Spleen (tissue), 7 donors: ENCODE measurements around the gene CALML5.

Experiments used
- POLR2A ChIP-seq, 3 donors: fragments of 450-650 bp; IDR thresholded peaks; one replicate each; pipeline ENCODE4 v1.5.1; 2017; ENCODE audit warnings: antibody characterized with exemption in 3 of 3, mild to moderate bottlenecking in 1 of 3
- TF ChIP-seq, protein P1 (sequence below), 11 experiments: fragments of 200-600 bp in 7 of 11; fragments of 450-650 bp in 4 of 11; sonication (generic) in 4 of 11; IDR thresholded peaks in 8 of 11; conservative IDR thresholded peaks in 3 of 11; 1 replicate in 7 of 11; 2 replicates in 4 of 11; pipeline versions ENCODE4 v1.4.0 to v1.8.0; 2016 to 2021; ENCODE audit warnings: antibody characterized with exemption in 11 of 11, inconsistent platforms in 4 of 11, mild to moderate bottlenecking in 1 of 11
- donor health status: DM: no; HTN: no; CAD: no; lungs with moderate emphysema.
- donor health status: DM: no; HTN: no; CAD: no.
- donor health status: DM: no; HTN: no; CAD: no.

DNA sequence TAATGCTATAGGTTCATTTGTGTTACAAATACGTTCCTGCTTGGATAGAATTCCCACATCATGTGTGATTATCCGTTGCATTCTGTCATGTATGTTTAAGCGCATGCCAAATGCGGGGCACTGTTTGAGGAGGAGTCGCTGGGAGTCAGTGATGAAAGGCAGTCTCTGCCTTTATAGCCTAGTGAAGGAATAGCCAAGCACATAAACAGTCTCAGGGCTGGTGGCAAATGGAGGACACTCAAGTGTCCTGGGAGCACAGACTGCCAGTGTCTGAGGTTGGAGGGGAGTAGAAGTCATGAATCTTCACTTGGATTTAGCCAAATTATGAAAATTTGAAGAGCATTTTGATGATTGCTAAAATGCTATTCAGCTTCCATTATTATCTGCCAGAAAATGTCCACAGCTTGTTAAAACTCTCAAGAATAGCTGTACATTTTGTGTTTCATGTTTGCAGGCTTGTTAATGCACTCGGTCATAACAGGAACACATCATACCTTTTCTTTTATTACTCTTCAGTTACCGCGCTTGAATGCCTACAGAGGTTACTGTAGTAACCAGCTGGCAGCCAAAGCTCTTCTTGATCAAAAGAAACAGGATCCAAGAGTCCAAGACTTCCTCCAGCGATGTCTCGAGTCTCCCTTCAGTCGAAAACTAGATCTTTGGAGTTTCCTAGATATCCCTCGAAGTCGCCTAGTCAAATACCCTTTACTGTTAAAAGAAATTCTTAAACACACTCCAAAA lies 45.5 kb downstream of the CALML5 start:
- TF ChIP-seq, protein P1, sequence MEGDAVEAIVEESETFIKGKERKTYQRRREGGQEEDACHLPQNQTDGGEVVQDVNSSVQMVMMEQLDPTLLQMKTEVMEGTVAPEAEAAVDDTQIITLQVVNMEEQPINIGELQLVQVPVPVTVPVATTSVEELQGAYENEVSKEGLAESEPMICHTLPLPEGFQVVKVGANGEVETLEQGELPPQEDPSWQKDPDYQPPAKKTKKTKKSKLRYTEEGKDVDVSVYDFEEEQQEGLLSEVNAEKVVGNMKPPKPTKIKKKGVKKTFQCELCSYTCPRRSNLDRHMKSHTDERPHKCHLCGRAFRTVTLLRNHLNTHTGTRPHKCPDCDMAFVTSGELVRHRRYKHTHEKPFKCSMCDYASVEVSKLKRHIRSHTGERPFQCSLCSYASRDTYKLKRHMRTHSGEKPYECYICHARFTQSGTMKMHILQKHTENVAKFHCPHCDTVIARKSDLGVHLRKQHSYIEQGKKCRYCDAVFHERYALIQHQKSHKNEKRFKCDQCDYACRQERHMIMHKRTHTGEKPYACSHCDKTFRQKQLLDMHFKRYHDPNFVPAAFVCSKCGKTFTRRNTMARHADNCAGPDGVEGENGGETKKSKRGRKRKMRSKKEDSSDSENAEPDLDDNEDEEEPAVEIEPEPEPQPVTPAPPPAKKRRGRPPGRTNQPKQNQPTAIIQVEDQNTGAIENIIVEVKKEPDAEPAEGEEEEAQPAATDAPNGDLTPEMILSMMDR (IDR thresholded peaks at IDR 0.05 in 8 of 11, conservative IDR thresholded peaks at IDR 0.05 in 3 of 11): no peak
- TF ChIP-seq POLR2A (IDR thresholded peaks at IDR 0.05): no peak
